Measurements from ENCODE around the gene INHBE.

DNA sequence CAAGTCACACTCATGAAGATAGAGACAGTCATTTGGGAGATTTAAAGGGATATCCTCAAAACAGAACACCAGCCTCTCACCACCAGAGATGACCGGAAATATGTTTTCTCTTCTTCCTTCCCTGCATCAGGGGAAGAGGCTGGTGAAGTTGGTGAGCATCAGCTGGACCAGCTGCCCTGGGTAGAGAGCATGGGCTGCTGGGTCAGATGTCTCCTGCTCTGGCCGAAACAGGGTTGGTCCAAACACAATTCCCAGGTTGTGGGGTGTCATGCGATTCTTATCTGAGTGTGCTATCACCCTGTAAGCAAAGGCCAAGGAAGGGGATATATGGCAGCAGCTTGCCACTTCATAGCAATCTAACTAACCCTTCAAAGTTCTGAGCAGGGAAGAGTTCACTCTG lies 17.3 kb downstream of the INHBE start:
- TF ChIP-seq POLR2A (IDR thresholded peaks at IDR 0.05): no peak
- TF ChIP-seq, protein P1, sequence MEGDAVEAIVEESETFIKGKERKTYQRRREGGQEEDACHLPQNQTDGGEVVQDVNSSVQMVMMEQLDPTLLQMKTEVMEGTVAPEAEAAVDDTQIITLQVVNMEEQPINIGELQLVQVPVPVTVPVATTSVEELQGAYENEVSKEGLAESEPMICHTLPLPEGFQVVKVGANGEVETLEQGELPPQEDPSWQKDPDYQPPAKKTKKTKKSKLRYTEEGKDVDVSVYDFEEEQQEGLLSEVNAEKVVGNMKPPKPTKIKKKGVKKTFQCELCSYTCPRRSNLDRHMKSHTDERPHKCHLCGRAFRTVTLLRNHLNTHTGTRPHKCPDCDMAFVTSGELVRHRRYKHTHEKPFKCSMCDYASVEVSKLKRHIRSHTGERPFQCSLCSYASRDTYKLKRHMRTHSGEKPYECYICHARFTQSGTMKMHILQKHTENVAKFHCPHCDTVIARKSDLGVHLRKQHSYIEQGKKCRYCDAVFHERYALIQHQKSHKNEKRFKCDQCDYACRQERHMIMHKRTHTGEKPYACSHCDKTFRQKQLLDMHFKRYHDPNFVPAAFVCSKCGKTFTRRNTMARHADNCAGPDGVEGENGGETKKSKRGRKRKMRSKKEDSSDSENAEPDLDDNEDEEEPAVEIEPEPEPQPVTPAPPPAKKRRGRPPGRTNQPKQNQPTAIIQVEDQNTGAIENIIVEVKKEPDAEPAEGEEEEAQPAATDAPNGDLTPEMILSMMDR (IDR thresholded peaks at IDR 0.05 in 4 of 5, conservative IDR thresholded peaks at IDR 0.05 in 1 of 5): no peak

Measured in gastrocnemius medialis (tissue), 4 donors.